ENCODE results near the gene ZDHHC11.
"Not testable (repeated sequence)": the region's sequence is repeated elsewhere in the genome, so short reads cannot be mapped to it uniquely, and the experiment has no call there.

- TF ChIP-seq, protein P1, sequence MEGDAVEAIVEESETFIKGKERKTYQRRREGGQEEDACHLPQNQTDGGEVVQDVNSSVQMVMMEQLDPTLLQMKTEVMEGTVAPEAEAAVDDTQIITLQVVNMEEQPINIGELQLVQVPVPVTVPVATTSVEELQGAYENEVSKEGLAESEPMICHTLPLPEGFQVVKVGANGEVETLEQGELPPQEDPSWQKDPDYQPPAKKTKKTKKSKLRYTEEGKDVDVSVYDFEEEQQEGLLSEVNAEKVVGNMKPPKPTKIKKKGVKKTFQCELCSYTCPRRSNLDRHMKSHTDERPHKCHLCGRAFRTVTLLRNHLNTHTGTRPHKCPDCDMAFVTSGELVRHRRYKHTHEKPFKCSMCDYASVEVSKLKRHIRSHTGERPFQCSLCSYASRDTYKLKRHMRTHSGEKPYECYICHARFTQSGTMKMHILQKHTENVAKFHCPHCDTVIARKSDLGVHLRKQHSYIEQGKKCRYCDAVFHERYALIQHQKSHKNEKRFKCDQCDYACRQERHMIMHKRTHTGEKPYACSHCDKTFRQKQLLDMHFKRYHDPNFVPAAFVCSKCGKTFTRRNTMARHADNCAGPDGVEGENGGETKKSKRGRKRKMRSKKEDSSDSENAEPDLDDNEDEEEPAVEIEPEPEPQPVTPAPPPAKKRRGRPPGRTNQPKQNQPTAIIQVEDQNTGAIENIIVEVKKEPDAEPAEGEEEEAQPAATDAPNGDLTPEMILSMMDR (optimal IDR thresholded peaks at IDR 0.05 in 1 of 3, IDR thresholded peaks at IDR 0.05 in 1 of 3, conservative IDR thresholded peaks at IDR 0.05 in 1 of 3; ENCODE audit: extremely low read depth in 1 of 3, insufficient read depth in 2 of 3, low read length in 3 of 3), result not testable (repeated sequence)
- not testable (repeated sequence) for TF ChIP-seq EZH2 (IDR thresholded peaks at IDR 0.05; ENCODE audit: low read length)
Observed at GRCh38 chr5:801055-801454, 49.7 kb downstream of the ZDHHC11 start.

Data from keratinocyte (primary cell).